HepG2 (cell line): ENCODE data around the gene NCAPD2.

ENCODE experiments used
- ZNF839 ChIP-seq: sonication (generic); formaldehyde crosslinking; IDR thresholded peaks from 2 replicates; pipeline ENCODE4 v1.4.0; 2020; ENCODE audit warnings: missing genetic modification reagents, mild to moderate bottlenecking, borderline replicate concordance
- ZSCAN29 ChIP-seq: sonication (generic); formaldehyde crosslinking; conservative IDR thresholded peaks from 2 replicates; pipeline ENCODE4 v1.4.0; 2020; ENCODE audit warnings: mild to moderate bottlenecking, missing genetic modification reagents
- TF ChIP-seq, protein P1 (sequence below): fragments of 450-650 bp; IDR thresholded peaks from 2 replicates; pipeline ENCODE4 v1.6.1; 2016

DNA sequence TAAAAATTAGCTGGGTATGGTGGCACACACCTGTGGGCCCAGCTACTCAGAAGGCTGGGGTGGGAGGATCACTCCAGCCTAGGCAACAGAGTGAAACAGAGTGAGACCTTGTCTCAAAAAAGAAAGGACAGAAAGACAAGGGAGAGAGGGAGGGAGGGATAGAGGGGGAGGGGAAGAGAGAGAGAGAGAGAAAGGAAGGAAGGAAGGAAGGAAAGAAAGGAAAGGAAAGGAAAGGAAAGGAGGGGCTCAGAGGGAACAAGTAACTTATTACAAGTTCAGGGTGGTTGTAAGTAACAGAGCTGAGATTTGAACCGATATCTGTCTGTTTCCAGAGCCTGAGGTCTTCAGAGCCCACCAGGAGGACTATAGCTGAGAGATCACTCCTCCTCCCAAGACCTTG, 53.7 kb downstream of the NCAPD2 start:
- TF ChIP-seq ZNF839 (CRISPR knock-in tag) (no peak), ZSCAN29 (no peak)
- TF ChIP-seq, protein P1, sequence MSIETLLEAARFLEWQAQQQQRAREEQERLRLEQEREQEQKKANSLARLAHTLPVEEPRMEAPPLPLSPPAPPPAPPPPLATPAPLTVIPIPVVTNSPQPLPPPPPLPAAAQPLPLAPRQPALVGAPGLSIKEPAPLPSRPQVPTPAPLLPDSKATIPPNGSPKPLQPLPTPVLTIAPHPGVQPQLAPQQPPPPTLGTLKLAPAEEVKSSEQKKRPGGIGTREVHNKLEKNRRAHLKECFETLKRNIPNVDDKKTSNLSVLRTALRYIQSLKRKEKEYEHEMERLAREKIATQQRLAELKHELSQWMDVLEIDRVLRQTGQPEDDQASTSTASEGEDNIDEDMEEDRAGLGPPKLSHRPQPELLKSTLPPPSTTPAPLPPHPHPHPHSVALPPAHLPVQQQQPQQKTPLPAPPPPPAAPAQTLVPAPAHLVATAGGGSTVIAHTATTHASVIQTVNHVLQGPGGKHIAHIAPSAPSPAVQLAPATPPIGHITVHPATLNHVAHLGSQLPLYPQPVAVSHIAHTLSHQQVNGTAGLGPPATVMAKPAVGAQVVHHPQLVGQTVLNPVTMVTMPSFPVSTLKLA: no peak
